GM19043 (cell line): ENCODE data around the gene SLC37A4.
A peak's percentile ranks its signal among the peaks of the same experiment; 100 is the strongest.
"Not testable (repeated sequence)": the region's sequence is repeated elsewhere in the genome, so short reads cannot be mapped to it uniquely, and the experiment has no call there.

Experiments used
- ATAC-seq: cut with Tn5 transposase; IDR thresholded peaks from one replicate; pipeline ENCODE4 v1.9.1; 2021; ENCODE audit warnings: low read depth; ENCODE audit not compliant: unreplicated experiment

SLC37A4 gene

DNA sequence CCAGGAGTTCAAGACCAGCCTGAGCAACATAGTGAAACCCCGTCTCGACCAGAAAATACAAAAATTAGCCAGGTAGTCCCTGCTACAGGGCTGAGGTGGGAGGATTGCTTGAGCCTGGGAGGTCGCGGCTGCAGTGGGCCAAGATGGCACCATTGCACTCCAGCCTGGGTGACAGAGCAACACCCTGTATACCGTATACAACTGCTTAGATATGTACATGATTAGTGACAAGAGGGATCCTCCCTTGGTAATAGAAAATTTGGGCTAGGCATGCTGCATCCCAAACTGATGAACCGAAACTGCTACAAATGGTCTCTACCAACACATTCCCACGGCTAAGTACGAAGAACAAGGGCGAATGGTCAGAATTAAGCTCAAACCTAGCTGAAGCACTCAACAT lies 12.2 kb upstream of the SLC37A4 start:
- no peak for ATAC-seq

DNA sequence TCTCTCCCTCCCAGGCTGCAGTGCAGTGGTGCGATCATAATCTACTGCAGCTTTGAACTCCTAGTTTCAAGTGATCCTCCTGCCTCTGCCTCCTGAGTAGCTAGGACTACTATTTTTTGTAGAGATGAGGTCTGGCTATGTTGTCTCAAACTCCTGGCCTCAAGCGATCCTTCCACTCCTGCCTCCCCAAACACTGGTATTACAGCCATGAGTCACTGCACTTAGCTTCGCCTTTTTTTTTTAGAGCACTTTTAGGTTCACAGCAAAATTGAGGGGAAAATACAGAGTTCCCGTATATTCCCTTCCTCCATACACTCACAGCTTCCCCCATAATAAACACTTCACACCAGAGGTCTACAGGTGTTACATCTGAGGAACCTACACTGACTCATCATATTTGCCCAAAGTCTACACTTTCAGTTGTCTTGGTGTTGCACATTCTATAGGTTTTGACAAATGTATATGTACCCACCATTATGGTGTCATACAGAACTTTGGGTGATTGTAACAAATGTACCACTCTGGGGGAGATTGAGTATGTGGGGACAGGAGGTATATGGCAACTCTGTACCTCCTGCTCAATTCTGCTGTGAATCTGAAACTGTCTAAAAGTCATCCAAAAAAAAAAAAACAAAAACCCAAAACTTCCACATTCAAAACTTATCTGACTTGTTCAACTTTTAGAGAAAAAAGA lies 11.3 kb upstream of the SLC37A4 start:
- ATAC-seq, result no peak

DNA sequence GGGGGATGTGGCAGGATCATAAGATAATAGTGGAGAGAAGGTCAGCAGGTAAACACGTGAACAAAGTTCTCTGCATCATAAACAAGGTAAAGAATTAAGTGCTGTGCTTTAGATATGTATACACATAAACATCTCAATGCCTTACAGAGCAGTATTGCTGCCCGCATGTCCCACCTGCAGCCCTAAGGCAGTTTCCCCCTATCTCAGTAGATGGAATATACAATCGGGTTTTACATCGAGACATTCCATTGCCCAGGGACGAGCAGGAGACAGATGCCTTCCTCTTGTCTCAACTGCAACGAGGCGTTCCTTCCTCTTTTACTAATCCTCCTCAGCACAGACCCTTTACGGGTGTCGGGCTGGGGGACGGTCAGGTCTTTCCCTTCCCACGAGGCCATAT lies 8.8 kb upstream of the SLC37A4 start:
- ATAC-seq, result not testable (repeated sequence)

DNA sequence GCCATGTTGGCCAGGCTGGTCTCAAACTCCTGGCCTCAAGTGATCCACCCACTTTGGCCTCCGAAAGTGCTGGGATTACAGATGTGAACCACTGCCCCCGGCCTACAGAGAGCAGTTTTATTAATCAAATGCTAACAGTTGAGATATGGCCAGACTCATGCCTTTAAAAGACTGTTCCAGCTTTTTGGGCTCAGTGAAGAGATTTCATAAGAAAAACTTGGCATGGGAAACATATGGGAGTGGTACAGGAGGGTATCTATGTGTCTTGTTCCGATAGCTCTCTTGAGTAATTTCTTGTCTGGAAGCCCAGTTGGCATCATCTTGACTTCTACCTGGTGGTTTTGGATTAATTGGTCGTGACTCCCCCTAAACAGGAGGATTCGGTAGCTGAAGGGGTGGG lies 8.2 kb upstream of the SLC37A4 start:
- ATAC-seq, result no peak

DNA sequence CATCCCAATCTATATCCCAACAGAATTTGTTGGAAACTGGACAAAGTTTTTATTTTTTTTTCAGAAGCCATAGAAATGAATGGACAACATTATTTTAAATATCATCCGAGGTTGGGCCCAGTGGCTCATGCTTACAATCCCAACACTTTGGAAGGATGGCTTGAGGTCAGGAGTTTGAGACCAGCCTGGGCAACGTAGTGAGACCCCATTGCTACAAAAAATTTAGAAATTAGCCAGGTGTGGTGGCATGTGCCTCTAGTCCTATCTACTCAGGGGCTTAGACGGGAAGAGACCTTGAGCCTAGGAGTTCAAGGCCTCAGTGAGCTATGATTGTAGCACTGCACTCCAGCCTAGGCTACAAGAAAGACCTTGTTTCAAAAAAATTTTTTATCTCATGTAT lies 4.1 kb upstream of the SLC37A4 start:
- no peak for ATAC-seq

DNA sequence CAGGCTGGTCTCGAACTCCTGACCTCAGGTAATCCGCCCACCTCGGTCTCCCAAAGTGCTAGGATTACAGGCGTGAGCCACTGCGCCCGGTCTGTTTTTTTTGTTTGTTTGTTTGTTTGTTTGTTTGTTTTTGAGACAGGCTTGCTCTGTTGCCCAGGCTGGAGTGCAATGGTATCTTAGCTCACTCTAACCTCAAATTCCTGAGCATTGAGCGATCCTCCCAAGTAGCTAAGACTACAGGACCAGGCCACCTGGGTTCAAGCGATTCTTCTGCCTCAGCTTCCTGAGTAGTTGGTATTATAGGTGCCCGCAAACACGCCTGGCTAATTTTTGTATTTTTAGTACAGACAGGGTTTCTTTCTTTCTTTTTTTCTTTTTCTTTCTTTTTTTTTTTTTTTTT lies 2.7 kb upstream of the SLC37A4 start:
- not testable (repeated sequence) for ATAC-seq

DNA sequence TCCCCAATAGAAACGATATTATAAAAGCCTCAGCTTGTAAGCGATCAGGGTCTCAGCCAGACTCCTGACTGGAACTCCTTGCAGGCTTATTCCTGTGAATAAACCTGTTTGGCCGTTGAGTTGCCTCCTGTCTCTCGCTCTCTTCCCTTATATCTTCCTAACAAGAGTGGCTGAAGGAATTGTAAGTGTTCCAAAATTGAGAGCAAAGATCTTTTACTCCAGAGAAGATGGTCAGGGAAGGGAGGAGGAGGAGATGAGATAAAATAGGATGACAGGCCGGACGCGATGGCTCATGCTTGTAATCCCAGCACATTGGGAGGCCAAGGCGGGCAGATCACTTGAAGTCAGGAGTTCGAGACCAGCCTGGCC lies 1.2 kb upstream of the SLC37A4 start:
- no peak for ATAC-seq

DNA sequence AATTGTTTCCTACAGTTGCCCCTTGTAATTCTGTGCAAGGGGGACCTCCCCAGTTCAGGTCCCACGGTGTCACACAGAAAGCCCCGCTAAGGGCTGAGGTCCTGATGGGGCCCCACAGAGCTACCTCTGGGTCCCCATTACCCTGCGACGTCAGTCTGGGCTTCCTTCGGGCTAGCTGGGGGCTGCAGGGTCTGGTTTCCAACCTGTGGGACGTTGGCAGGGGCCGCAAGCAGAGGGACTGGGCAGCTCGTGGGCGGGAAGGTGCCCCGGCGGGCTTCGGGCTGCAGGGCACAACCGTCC lies 698 bp downstream of the SLC37A4 start:
- peak; percentile 10 for ATAC-seq

DNA sequence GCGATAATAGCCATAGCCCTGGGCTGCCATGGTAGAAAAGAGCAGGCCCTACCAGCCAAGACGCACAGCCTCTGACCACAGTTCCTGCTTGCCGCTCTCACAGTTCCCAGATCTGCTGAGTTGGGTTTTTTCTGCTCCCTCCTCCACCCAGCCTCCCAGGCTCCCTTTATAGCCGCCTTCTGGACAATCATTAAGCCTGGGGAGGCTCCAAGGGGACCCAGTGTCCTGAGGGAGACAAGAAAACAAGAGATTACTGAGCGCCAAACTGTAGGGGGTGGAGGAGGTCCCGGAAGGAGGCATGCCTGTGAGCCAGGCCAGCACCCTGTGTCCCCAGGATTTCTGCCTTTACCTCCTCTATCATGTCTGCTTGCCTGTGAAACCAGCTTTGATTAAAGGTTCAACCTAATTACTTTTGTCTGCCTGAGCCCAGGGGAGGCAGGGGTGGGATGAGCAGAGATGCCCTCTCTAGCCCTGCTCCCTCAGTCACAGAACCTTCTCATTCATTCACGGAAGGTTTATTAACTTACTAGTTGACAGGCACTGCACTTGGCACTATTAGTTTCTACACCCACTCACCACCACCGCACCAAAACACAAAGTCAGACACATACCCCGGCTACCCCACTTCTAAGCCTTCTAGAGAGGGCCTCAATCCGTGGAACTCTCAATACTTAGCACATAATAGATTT lies 1.2 kb downstream of the SLC37A4 start:
- ATAC-seq, result peak; percentile 5

DNA sequence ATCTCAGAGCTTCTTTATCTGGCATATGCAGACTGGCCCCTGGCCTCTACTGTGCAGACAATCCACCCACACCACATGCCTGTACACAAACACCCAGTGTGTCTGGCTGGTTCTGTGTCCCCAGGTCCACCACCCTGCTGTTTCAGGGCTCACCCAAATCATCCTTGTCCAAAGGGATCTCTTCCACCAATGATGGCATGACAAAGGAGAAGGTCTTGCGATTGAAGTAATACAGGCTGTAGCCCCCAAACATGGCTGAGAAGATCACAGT lies 1.7 kb downstream of the SLC37A4 start:
- ATAC-seq, result no peak

DNA sequence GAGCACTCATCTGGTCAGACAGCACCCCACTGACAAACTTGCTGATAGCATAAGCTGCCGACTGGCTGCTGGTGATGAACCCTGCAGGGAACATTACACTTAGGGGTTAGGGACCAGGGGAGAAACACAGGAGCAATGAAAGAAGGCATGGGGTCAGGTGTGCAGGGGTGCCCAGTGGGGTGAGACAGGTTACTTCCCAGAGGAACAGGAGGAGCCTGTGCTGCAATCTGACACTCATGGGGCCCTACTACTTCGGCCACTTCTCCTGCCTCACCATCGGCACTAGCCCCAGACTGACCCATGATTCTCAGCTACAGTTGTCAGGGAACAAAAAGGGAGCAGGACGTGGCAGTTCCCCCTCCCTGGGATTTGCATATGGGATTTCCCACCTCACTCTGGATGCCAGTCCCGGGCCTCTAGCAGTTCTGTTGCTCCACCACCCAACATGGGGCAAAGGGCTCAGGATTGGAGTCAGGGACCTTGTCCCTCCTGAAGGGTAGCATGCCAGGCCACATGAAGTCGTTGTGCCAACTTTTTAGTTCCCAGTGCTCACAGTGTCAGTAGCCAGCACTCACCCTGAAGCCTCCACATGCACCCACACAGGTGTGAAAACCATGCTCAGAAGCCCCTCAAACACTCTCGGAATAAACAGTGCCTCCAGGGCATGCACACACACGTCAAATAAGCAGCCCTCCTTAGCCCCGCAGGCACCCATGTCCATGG lies 2.2 kb downstream of the SLC37A4 start:
- no peak for ATAC-seq

DNA sequence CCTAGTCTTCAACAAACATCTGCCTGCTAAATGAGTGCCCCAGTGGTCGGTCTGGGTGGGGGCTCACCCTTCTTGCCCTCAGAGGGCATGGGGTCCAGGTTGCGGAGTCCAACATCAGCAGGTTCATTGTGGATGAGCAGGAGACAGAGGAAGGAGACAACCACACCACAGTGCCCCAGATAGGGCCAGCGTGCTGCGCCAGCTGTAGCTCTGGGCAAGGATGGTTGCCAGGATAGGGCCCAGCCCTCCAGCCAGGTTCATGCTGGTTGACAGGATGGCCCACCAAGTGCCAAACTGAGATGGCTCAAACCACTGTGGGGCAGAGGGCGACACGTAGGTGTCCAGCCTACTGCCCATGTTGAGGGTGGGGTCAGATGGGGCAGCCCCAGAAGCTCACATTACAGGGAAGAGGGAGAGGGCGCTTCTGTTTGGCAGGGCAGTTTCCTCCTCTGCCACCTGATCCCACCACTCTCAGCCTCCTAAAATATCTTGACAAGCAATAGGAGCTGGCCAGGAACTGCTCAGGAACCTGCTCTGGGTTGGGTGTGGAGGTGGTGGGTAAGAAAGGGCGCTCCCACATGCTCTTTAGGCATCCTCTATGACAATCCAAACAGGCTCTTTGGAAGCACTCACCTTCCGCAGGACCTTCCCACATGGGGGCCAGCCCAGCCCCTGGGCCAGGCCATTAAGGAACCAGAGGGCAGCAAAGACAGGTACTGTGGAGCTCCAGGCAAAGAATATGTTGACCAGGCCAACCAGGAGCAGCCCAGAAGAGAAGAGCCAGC lies 2.9 kb downstream of the SLC37A4 start:
- ATAC-seq, result no peak

DNA sequence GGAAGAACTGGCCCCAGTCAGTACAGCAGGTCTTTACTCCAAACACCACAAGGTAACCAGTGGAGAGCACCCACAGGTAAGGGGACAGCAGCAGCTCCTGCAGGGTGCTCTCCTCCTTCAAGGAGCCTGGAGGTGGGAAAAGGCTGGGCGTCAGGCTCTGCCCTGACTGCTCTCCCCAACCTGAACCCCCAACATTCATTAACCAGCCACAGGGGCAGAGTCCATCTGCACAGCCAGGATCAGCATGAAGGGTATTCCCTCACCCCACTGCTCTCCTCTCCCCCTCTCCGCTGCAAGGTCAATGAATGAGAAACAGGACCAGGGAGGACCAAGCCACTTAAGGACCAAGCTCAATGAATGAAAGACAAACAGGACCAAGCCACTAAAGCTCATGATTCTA lies 3.7 kb downstream of the SLC37A4 start:
- no peak for ATAC-seq

DNA sequence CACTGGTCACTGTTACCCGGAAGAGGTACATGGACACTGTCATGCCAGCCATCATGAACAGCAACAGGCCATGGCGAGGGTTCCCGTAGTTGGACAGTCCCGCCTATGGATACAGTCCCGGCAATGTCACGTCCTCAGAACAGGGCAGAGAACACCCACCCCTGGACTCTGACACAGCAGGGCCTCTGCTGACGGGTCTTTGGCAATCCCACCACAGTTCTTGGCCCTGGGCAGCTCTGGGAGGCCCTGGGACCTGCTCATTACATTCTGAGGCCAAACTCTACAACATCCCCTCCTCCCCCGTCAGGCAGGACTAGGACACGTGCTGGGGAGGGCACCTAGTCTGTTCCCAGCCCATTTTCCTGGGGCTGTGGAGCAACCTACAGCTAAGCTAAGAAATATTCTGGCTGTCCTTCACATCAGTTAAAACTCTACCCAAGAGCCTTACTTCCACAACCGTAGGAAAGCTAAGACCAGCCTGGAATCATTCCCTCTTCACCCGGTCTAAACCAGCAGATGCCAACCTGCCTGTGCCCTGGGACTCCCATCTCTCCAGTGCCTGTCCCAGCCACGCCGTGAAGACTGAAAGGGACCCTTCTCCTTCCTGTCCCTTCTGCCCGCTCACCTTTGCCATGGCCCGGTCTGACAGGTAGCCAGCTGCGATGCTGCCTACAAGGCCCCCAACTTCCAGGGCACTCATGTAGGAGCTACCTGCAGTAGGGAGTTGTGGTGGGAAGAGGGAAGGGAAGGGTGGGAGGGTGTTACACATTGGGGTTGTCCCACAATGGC lies 4.5 kb downstream of the SLC37A4 start:
- ATAC-seq, result no peak

DNA sequence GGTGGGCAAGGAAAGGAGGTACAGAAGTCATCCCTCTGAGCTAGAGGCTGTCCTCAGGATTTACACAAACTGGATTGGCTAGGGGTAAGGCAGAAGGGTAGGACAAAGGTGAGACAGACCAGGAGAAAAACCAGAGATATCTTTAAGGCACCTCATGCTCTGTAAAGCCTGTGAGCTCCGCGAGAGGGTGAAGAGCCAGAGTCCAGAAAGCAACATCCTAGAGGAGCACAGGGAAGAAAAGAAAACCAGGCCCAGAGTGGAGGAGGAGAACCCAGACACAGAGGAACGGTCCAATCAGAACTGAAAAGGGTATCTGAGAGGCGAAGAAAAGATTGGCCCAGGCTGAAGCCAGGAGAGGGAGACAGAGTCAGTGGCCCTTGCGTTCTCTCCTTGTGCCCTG lies 5.1 kb downstream of the SLC37A4 start:
- ATAC-seq, result no peak

DNA sequence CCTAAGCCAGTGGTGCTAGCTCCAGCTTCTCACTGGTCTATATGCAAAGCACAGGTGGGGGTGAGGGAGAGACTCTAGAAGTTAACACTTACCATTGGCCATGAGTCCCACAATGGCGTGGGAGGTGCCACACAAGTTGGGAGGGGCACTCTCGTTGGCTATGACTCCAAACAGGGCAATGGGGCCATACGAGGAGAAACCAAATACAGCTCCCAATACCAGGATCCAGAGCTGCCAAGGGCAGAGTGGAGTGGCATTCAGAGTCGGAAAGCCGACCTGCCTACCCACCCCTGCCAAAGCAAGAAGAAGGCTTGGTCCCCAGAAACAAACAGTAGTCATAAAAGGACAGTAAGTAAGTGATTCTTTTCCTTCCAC lies 5.6 kb downstream of the SLC37A4 start:
- no peak for ATAC-seq

DNA sequence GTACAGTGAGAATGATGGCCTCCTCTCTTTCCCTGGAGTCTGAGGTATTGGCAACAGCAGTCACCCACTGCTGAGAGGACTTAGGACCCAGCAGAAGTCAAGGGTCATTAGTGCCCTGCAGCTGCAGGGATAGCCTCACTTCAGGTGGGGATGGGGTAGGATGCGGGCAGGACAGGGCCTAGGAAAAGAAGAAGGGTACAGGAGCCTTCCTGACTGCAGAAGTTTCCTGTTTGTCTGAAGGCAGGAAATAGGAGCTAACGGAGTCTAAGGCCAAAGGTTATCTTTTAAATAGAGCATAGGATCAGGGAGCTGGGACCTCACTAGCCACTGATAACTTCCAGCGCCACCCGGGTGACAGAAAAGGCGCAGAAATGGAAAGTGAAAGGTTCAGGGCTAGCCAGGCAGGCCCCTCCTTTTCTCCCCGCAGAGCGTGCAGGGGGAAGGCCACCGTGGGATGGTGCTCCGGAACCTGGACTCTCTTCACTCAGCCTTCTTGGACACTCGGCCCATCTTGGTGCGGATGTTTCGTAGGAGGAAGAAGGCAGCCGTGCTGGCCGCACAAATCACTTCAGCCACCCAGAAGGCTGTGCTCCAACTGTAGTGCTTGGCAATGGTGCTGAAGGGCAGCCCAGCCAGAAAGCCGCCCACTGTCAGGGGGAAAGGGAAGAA lies 6.1 kb downstream of the SLC37A4 start:
- ATAC-seq, result no peak

DNA sequence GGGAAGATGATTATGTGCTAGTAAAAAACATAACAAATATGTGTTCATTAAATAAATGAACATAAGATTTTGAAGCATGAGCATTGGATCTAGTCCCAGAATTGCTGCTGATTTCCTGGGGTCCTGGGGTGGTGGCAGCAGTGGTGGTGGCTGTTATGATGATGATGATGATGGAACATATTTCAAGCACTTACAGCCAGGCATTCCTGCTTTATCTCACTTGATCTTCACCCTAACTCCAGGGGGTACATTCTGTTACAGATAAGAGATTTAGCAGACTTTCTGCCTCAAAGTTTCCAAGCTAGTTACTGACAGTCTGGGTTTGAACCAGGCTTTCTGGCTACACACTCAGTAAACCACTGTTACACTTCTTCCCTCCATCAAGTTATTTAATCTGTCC lies 6.9 kb downstream of the SLC37A4 start:
- ATAC-seq, result no peak

DNA sequence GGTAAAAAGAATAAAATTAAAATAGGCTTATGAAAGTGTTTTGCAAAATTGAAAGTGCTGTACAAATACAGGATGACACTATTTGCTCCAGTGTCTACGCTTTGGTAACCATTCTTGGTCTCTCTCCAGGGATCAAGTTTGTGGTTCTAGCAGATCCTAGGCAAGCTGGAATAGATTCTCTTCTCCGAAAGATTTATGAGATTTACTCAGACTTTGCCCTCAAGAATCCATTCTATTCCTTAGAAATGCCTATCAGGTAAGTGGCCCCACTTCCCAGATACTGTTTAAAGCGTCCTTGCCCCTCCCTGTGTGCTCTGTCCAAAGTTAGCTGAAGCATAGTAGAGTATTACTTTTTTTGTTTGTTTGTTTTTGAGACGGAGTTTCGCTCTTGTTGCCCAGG lies 9.0 kb downstream of the SLC37A4 start:
- ATAC-seq, result no peak

DNA sequence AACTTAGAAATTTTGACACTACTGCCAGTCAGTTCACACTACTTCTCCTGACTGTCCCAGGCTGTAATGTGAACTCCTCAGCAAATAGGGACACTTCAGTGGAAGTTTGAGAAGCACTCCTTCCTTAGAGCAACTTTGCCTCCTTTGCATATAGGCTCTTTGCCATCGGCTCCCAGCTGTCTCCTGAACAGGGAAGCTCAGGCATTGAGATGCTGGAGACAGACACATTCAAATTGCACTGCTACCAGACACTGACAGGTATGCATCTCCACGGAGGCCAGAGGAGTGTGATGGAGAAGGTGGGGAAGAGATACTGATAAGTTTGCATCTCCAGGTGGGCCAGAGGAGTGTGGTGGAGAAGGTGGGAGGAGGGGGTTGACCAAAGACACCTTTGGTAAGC lies 10.7 kb downstream of the SLC37A4 start:
- ATAC-seq, result no peak
